H4 (cell line): Measurements from ENCODE around the gene FSHB. TPM values are rescaled to one million over a fixed set of nuclear protein-coding genes. Genes with fewer than 3 reads are reported as not detected.
"Not testable (repeated sequence)": the region's sequence is repeated elsewhere in the genome, so short reads cannot be mapped to it uniquely, and the experiment has no call there.

Experiments
- DNase-seq: peaks from one replicate; pipeline ENCODE4 v3.0.0-alpha.2; 2015; ENCODE audit warnings: low spot score
- total RNA-seq: library from RNA; depleted of rRNA; stranded (reverse); fragments of >200 nt; shearing (Covaris generic); gene quantifications from 2 replicates; pipeline ENCODE4 v1.2.3, GENCODE V29; 2014; rRNA removed

FSHB gene
- not detected in 2 replicates for total RNA-seq

DNA sequence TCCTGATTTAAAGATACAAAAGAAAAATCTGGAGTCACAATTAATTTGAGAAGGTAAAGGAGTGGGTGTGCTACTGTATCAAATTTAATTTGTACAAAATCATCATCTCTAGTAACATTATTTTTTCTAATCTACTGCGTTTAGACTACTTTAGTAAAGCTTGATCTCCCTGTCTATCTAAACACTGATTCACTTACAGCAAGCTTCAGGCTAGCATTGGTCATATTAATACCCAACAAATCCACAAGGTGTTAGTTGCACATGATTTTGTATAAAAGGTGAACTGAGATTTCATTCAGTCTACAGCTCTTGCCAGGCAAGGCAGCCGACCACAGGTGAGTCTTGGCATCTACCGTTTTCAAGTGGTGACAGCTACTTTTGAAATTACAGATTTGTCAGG lies at the start of gene FSHB:
FSHB (plus strand) TSS at position 301 of the 400 bp plus-strand sequence. CDS start 889 bp downstream, outside the sequence.
- DNase-seq: no peak

GRCh38 chr11:30186748-30187147 lies 44.1 kb upstream of the FSHB start:
- no peak for DNase-seq

GRCh38 chr11:30192620-30193019 lies 38.2 kb upstream of the FSHB start:
- DNase-seq: no peak

- DNase-seq: peak; percentile 58
Observed at GRCh38 chr11:30196400-30197206, 34.2 kb upstream of the FSHB start.

DNA sequence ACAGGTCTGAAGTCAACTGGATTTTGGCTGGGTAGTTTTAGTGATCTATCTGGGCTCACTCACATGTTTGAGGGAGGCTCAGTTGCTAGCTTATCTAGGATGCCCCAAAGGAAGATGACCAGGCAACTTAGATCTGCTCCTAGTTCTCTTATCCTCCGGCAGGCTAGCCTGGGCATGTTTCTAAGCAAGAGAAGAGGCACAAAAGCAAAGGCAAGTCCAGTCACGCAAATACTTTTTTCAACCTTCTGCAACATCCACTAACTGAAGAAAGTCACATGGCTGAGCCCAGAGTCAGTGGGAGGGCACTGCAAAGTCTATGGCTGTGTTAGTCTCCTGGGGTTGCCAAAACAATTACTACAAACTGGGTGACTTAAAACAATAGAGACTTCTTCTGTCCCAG lies 32.9 kb upstream of the FSHB start:
- no peak for DNase-seq

- DNase-seq: not testable (repeated sequence)
Observed at GRCh38 chr11:30202989-30203388, 27.8 kb upstream of the FSHB start.

DNA sequence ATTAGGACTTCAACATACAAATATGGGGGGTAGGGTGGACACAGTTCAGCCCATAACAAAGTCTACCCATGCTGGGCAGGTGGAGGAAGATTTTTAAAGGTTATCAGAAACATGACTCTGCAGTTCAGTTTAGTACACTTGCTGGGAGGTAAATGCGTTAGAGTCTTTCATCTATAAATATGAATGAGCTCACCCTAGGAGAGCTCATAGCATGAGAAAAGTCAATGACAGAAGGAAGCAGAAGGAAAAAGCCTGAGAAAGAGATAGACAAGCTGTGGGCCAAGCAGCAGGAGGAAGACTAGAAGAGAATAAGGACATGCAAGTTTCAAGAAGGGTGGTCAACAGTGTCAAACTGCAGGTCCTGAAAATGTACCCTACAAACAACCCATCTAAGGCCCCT lies 27.0 kb upstream of the FSHB start:
- no peak for DNase-seq

DNA sequence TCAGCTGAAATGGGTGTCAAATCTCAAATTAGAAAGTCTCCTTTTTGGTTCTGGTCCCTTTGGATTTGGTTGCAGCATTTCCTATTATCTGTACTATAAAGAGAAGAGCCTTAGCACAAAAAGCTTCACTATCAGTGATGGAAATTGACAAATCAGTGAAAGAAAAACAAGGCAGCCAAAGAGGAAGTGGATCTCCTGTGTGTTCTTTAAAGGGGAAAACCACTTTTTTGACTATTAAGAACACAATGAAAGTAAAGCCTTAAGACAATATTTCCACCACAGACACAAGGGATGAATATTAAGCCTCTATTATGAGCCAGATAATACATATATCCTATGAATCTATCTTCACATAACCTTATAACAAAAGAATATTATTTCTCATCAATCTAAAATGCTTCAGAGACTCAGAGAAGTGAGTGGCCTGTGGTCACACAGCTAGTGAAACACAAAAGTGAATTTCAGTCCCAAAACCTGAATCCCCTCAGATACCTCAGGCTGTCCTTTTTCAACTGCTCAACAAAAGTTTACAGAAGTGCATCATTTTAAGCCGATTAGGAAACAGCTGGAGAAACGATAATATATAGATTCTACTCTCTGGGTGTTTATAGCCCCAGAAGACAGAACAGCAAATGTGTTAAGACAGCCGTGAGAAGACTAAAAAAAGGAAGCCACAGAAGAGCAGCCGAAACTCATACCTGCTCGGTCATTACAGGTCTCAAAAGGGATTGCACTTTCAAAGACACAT lies 24.4 kb upstream of the FSHB start:
- DNase-seq: no peak

DNA sequence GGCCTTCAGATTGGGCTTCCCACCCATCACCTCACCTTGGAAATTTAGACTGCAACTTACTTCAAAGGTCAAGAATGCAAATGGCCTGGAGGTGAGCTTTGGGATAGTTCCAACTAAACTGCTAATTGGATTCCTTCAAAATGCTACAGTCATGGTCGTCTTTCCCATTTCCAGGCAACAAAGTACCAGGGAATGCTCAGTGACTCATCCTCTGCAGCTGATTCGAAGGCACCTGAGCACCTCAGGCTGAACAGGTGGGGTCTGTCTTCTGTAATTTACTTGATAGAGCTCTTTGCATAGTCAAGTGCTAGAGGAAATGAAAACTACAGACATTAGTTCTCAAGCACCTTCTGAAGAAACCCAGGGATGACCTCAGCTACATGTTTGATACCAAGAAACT lies 20.5 kb upstream of the FSHB start:
- no peak for DNase-seq

GRCh38 chr11:30216534-30216933 lies 14.3 kb upstream of the FSHB start:
- DNase-seq: no peak

GRCh38 chr11:30218278-30218677 lies 12.5 kb upstream of the FSHB start:
- no peak for DNase-seq

DNA sequence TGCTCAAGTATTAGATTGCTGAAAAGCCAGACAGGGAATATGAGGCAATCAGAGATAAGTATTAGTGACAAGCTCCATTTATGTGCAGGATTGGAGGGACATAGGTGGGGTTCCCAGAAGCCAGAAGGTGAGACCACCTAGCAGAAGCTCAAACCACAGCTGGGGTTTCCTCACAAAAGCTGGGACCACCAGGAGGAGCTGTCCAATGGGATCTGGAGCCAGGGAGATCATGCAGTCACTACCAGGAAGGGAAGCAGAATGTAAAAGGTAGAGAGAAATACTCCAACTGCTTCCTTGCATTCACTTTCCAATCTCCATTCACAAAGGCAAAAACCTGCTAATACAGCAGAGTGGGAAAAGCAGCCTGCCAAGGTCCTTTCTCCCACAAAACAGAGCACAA lies 5.2 kb upstream of the FSHB start:
- no peak for DNase-seq

GRCh38 chr11:30228323-30228884 lies 2.4 kb upstream of the FSHB start:
- no peak for DNase-seq

- DNase-seq: no peak
Observed at GRCh38 chr11:30239025-30239424, 8.2 kb downstream of the FSHB start.

DNA sequence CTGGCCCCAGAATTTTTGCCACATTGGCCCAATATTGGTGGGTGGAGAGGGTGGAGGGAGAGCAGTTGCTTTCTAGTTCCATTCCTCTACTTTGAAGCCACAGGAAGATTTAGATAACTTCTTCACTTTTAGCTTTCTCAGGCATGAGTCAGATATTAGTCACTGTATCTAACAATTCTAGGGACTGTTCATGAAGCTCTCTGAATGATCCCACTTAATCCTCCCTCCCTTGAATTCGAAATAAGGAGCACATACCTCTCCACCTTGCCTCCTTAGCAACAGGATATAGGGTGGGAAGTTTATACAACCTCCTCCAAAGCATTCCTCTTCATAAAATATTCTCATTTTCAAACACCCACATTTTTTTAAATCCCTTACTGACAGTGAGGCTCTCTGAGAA lies 13.5 kb downstream of the FSHB start:
- DNase-seq: peak; percentile 54

DNA sequence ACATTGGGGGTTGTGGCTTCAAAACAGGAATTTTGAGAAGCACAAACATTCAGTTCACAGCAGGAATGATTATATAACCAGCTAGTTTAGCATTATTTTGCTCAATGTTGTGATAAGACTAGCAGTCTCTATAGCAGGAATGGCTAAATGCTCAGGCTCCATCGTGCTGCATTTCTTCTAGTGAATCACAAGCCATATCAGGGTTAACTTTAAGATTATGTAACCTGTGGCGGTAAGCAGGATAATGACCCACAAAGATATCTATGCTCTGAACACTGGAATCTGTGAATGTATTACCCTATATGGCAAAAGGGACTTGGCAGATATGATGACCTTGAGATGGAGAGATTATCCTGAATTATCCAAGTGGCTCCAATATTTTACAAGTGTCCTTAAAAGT lies 14.8 kb downstream of the FSHB start:
- DNase-seq: no peak

GRCh38 chr11:30254307-30255298 lies 23.8 kb downstream of the FSHB start:
- peak; percentile 13 for DNase-seq

DNA sequence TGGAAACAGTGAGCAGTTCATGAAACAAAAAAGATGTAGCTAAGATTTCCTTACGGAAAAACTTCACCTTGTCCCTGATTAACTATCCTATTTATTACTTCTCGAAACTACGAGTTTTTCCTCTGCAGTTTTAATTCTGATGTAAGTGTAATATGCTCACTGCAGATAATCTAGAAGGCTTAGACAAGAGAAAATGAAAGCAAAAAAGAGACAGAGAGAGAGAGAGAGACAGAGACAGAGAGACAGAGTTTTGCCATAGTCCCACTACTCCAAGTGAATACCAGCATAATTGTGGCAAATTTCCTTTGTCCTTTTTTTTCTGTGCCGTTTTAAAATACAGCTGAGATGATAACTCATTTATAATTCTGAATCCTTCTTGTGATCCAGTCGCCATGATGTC lies 24.8 kb downstream of the FSHB start:
- DNase-seq: no peak

- DNase-seq: no peak
Observed at GRCh38 chr11:30257058-30257457, 26.2 kb downstream of the FSHB start.

DNA sequence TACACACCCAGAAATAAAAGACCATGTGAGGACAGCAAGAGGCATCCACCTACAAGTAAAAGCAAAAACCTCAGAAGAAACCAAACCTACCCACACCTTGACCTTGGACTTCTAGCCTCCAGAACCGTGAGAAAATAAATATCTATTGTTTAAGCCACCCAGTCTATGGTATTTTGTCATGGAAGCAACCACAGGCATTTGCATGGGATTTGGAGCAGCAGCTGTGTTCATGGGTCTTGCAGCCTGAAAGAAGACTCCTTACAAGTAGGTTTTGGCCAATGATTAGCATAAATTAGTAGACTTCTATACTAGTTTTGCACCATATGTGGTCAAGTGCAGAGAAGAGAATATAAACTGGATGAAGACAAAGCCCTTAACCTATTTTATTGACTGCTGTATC lies 27.9 kb downstream of the FSHB start:
- DNase-seq: peak; percentile 23

GRCh38 chr11:30260813-30261212 lies 30.0 kb downstream of the FSHB start:
- no peak for DNase-seq

- no peak for DNase-seq
Observed at GRCh38 chr11:30261821-30262220, 31.0 kb downstream of the FSHB start.
